GM23338 (cell line): ENCODE data around the gene GPR52. TPM values are rescaled to one million over a fixed set of nuclear protein-coding genes. Genes with fewer than 3 reads are reported as not detected.

ENCODE experiments used
- ATAC-seq: fragments of 200-7000 bp; cut with Tn5 transposase; 3 replicates; pipeline ENCODE4 v1.9.1; 2020
- DNase-seq: peaks from one replicate; pipeline ENCODE4 v3.0.0-alpha.2; 2015; ENCODE audit warnings: low spot score
- H2AFZ ChIP-seq: fragments of 200-600 bp; sonication (generic); 2 replicates; pipeline ENCODE4 v1.8.0; 2016; ENCODE audit warnings: antibody characterized with exemption, mild to moderate bottlenecking, moderate library complexity
- H3F3A ChIP-seq: fragments of 200-600 bp; sonication (generic); replicated peaks from 2 replicates; pipeline ENCODE4 v1.8.0; 2017; ENCODE audit warnings: antibody characterized with exemption, mixed run types, low read depth
- H3K27ac ChIP-seq: fragments of 200-600 bp; sonication (generic); 2 replicates; pipeline ENCODE4 v1.6.1; 2016; ENCODE audit warnings: low read depth
- H3K27me3 ChIP-seq: fragments of 200-600 bp; sonication (generic); 2 replicates; pipeline ENCODE4 v1.8.0; 2016; ENCODE audit warnings: mild to moderate bottlenecking, mixed run types, moderate library complexity; ENCODE audit not compliant: insufficient read depth
- H3K36me3 ChIP-seq: fragments of 200-600 bp; sonication (generic); 2 replicates; pipeline ENCODE4 v1.8.0; 2016; ENCODE audit warnings: mild to moderate bottlenecking; ENCODE audit not compliant: insufficient read depth
- H3K4me1 ChIP-seq: fragments of 200-600 bp; sonication (generic); 2 replicates; pipeline ENCODE4 v1.8.0; 2016; ENCODE audit warnings: mild to moderate bottlenecking, moderate library complexity; ENCODE audit not compliant: insufficient read depth
- H3K4me2 ChIP-seq: fragments of 200-600 bp; sonication (generic); 2 replicates; pipeline ENCODE4 v1.7.1; 2017; ENCODE audit warnings: mixed run types
- H3K4me3 ChIP-seq: fragments of 200-600 bp; sonication (generic); 2 replicates; pipeline ENCODE4 v1.6.1; 2016; ENCODE audit warnings: mixed run types
- H3K79me2 ChIP-seq: fragments of 200-600 bp; sonication (generic); replicated peaks from 2 replicates; pipeline ENCODE4 v1.8.0; 2017; ENCODE audit warnings: mild to moderate bottlenecking; ENCODE audit not compliant: insufficient read depth
- H3K9me2 ChIP-seq: fragments of 200-600 bp; sonication (generic); 2 replicates; pipeline ENCODE4 v1.8.0; 2017; ENCODE audit not compliant: insufficient read depth
- H4K20me1 ChIP-seq: fragments of 200-600 bp; sonication (generic); replicated peaks from 2 replicates; pipeline ENCODE4 v1.8.0; 2017; ENCODE audit warnings: mild to moderate bottlenecking; ENCODE audit not compliant: insufficient read depth
- H3K27ac Mint-ChIP-seq: 2 replicates; pipeline ENCODE4 v1.8.0; 2020; ENCODE audit warnings: inconsistent platforms, mild to moderate bottlenecking, moderate library complexity, mixed read lengths
- H3K27me3 Mint-ChIP-seq: 3 replicates; pipeline ENCODE4 v1.8.0; 2022; ENCODE audit warnings: low read depth, mild to moderate bottlenecking, moderate library complexity, mixed read lengths, inconsistent platforms; ENCODE audit not compliant: insufficient read depth, poor library complexity
- H3K36me3 Mint-ChIP-seq: 3 replicates; pipeline ENCODE4 v1.8.0; 2021; ENCODE audit warnings: low read depth, mild to moderate bottlenecking, inconsistent platforms, moderate library complexity, mixed read lengths
- H3K4me1 Mint-ChIP-seq: 3 replicates; pipeline ENCODE4 v1.8.0; 2020; ENCODE audit warnings: mild to moderate bottlenecking, inconsistent platforms, mixed read lengths
- H3K4me3 Mint-ChIP-seq: 3 replicates; pipeline ENCODE4 v1.8.0; 2021; ENCODE audit warnings: moderate library complexity, mild to moderate bottlenecking, inconsistent platforms, mixed read lengths
- H3K9me3 Mint-ChIP-seq: 3 replicates; pipeline ENCODE4 v1.8.0; 2020; ENCODE audit warnings: moderate library complexity, mild to moderate bottlenecking, inconsistent platforms, mixed read lengths
- CREB1 ChIP-seq: fragments of 250-450 bp; sonication (Bioruptor Pico); IDR thresholded peaks from 2 replicates; pipeline ENCODE4 v1.5.0; 2020; ENCODE audit warnings: low read depth, mild to moderate bottlenecking, moderate library complexity
- EZH2 ChIP-seq: fragments of 200-600 bp; sonication (generic); IDR thresholded peaks from one replicate; pipeline ENCODE4 v1.8.0; 2017; ENCODE audit warnings: antibody characterized with exemption, mild to moderate bottlenecking, low read depth; ENCODE audit not compliant: unreplicated experiment
- EZH2phosphoT487 ChIP-seq: fragments of 200-600 bp; sonication (generic); IDR thresholded peaks from one replicate; pipeline ENCODE4 v1.8.1; 2018; ENCODE audit warnings: antibody characterized with exemption; ENCODE audit not compliant: unreplicated experiment
- NANOG ChIP-seq: IDR thresholded peaks from 2 replicates; pipeline ENCODE4 v1.6.1; 2016; ENCODE audit warnings: antibody characterized with exemption, borderline replicate concordance
- POLR2AphosphoS5 ChIP-seq: IDR thresholded peaks from 2 replicates; pipeline ENCODE4 v1.6.1; 2016; ENCODE audit warnings: antibody characterized with exemption, low read depth
- REST ChIP-seq: IDR thresholded peaks from one replicate; pipeline ENCODE4 v1.6.1; 2018; ENCODE audit warnings: antibody characterized with exemption; ENCODE audit not compliant: unreplicated experiment
- STAT1 ChIP-seq: IDR thresholded peaks from one replicate; pipeline ENCODE4 v1.6.1; 2016; ENCODE audit warnings: antibody characterized with exemption; ENCODE audit not compliant: unreplicated experiment
- ZNF114 ChIP-seq: fragments of 250-450 bp; sonication (Bioruptor Pico); IDR thresholded peaks from 2 replicates; pipeline ENCODE4 v1.5.0; 2020; ENCODE audit warnings: mild to moderate bottlenecking, moderate library complexity
- ZNF462 ChIP-seq: fragments of 250-450 bp; sonication (Bioruptor Pico); IDR thresholded peaks from 2 replicates; pipeline ENCODE4 v1.5.0; 2020; ENCODE audit warnings: mild to moderate bottlenecking, moderate library complexity
- long read RNA-seq: library from polyadenylated mRNA; unstranded; transcript quantifications from one replicate; pipeline ENCODE4 v2.0.0, GENCODE V29; 2020; ENCODE audit not compliant: unreplicated experiment
- polyA plus RNA-seq: library from polyadenylated mRNA; unstranded; fragments of >200 nt; fragmentation: Nextera tagmentation; extraction: Ambion mirVana; gene quantifications from 2 replicates; pipeline ENCODE4 v1.2.1, GENCODE V29; 2016
- total RNA-seq: library from RNA; depleted of rRNA; stranded (reverse); fragments of >200 nt; shearing (Covaris generic); gene quantifications from 2 replicates; pipeline ENCODE4 v1.2.3, GENCODE V29; 2014; rRNA removed

The GPR52 gene, protein sequence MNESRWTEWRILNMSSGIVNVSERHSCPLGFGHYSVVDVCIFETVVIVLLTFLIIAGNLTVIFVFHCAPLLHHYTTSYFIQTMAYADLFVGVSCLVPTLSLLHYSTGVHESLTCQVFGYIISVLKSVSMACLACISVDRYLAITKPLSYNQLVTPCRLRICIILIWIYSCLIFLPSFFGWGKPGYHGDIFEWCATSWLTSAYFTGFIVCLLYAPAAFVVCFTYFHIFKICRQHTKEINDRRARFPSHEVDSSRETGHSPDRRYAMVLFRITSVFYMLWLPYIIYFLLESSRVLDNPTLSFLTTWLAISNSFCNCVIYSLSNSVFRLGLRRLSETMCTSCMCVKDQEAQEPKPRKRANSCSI
- 0.66 and 1.6 TPM in 2 replicates for total RNA-seq
- polyA plus RNA-seq: not detected in 2 replicates
- long read RNA-seq: 0 reads

DNA sequence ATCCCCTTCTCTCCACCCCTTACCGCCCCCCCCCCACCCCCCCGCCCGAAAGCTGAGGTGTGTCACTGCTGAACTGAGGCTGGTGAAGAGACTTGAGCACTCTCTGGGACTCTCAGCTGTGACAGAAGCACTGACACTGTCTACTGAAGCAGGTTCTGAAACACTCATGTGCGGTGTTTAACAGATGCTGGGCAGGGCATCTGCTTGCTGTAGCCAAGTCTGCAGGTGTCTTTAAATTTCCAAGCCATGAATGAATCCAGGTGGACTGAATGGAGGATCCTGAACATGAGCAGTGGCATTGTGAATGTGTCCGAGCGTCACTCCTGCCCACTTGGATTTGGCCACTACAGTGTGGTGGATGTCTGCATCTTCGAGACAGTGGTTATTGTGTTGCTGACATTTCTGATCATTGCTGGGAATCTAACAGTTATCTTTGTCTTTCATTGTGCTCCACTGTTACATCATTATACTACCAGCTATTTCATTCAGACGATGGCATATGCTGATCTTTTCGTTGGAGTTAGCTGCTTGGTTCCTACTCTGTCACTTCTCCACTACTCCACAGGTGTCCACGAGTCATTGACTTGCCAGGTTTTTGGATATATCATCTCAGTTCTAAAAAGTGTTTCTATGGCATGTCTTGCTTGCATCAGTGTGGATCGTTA lies at the start of gene GPR52:
TSS of gene GPR52 (plus strand) at position 99 of the 665 bp plus-strand sequence. CDS start at position 247, 148 bp downstream.
- Histone ChIP-seq H3F3A (no peaks in the 10 kb centered on the region), H3K27ac (no peak within 1 kb of the TSS), H3K27me3 (no peaks in the 10 kb centered on the region), H3K36me3 (no peaks in the 10 kb centered on the region), H3K4me1 (0 out of 2 replicates have a peak, but pooled peaks cover 4% of the 10 kb centered on the region), H3K4me3 (no peak within 1 kb of the TSS), H3K79me2 (no peaks in the 10 kb centered on the region), H3K9me2 (no peaks in the 10 kb centered on the region), H4K20me1 (no peaks in the 10 kb centered on the region), H2AFZ (no peak within 1 kb of the TSS), H3K4me2 (no peak within 1 kb of the TSS)
- Mint-ChIP-seq H3K27ac (peak within 1 kb of the TSS; percentile 28; the same call in 1 of the 2 replicates), H3K4me1 (peaks cover 16% of the 10 kb centered on the region), H3K4me3 (no peak within 1 kb of the TSS), H3K36me3 (no peaks in the 10 kb centered on the region), H3K27me3 (no peaks in the 10 kb centered on the region), H3K9me3 (no peaks in the 10 kb centered on the region)
- no peak for TF ChIP-seq POLR2AphosphoS5
- TF ChIP-seq ZNF114 (CRISPR knock-in tag): no peak
- TF ChIP-seq CREB1 (CRISPR knock-in tag): no peak
- no peak for TF ChIP-seq NANOG
- TF ChIP-seq EZH2: no peak
- TF ChIP-seq ZNF462 (CRISPR knock-in tag): no peak
- TF ChIP-seq EZH2phosphoT487: no peak
- TF ChIP-seq STAT1: no peak
- TF ChIP-seq REST: no peak
- ATAC-seq (no peak), DNase-seq (no peak)
